ENCODE results near the gene RNF13.

DNA sequence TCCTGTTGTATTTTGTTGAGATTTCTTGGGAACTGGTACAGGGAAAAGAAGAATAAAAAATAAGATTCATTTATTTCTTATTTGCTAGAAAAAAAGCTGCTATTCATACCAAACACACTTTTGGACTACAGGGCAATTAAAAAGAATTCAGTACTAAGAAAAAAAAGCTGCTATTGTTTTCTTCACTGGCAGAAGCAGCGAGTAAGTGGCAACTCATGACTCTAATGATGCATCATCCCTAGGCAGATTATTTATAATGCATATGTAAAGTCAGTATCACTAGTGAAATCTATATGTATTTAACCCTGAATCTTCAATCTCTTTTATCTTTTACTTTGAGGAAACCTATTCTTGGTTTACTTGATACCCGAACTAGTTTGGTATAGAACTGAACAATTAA, 142.4 kb downstream of the RNF13 start:
- TF ChIP-seq, protein P1, sequence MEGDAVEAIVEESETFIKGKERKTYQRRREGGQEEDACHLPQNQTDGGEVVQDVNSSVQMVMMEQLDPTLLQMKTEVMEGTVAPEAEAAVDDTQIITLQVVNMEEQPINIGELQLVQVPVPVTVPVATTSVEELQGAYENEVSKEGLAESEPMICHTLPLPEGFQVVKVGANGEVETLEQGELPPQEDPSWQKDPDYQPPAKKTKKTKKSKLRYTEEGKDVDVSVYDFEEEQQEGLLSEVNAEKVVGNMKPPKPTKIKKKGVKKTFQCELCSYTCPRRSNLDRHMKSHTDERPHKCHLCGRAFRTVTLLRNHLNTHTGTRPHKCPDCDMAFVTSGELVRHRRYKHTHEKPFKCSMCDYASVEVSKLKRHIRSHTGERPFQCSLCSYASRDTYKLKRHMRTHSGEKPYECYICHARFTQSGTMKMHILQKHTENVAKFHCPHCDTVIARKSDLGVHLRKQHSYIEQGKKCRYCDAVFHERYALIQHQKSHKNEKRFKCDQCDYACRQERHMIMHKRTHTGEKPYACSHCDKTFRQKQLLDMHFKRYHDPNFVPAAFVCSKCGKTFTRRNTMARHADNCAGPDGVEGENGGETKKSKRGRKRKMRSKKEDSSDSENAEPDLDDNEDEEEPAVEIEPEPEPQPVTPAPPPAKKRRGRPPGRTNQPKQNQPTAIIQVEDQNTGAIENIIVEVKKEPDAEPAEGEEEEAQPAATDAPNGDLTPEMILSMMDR (IDR thresholded peaks at IDR 0.05): no peak
- no peak for TF ChIP-seq POLR2A (IDR thresholded peaks at IDR 0.05)

Measured in vagina (tissue), 2 donors.